Measurements from ENCODE around the gene ZNF335. TPM values are rescaled to one million over a fixed set of nuclear protein-coding genes. Genes with fewer than 3 reads are reported as not detected.
A peak's percentile ranks its signal among the peaks of the same experiment; 100 is the strongest.
"Not testable (repeated sequence)": the region's sequence is repeated elsewhere in the genome, so short reads cannot be mapped to it uniquely, and the experiment has no call there.

The ZNF335 gene
- total RNA-seq, 2 experiments from 2014 or later, result 28.0 to 29.0 TPM

DNA sequence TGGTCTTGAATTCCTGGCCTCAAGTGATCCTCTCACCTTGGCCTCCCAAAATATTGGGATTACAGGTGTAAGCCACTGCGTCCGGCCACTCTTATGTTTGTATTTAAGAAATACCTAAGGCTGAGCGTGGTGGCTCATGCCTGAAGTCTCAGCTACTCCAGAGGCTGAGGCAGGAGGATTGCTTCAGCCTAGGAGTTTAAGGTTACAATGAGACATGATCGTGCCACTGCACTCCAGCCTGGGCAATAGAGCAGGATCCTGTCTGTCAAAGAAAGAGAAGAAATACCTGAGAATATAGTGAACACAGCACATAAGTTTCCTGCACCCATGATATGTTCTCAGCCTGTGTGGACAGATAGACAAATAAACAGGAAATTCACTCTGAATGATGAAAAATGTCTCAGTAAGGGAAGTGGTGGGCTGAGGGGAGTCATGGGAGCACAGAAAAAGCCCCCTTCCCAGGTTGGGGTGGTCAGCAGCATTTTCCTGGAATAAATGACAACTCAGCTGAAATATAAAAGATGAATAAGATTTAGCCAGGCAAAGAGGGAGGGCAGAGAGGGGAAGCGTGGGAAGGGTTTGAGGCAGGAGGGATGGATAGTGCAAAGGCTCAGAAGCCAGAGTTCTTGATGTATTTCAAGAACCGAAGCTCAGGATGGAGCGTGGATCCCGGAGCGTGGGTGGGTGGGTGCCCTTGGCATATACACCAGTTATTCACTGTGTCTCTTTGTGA, 22.9 kb upstream of the ZNF335 start:
- Mint-ChIP-seq H3K4me3 (no peak overlapping the region), H3K36me3 (no peaks in the 10 kb centered on the region), H3K9me3 (no peaks in the 10 kb centered on the region), H3K4me1 (peaks cover 34% of the 10 kb centered on the region), H3K27me3 (peaks cover 16% of the 10 kb centered on the region), H3K27ac (no peak overlapping the region)
- DNase-seq, result no peak

DNA sequence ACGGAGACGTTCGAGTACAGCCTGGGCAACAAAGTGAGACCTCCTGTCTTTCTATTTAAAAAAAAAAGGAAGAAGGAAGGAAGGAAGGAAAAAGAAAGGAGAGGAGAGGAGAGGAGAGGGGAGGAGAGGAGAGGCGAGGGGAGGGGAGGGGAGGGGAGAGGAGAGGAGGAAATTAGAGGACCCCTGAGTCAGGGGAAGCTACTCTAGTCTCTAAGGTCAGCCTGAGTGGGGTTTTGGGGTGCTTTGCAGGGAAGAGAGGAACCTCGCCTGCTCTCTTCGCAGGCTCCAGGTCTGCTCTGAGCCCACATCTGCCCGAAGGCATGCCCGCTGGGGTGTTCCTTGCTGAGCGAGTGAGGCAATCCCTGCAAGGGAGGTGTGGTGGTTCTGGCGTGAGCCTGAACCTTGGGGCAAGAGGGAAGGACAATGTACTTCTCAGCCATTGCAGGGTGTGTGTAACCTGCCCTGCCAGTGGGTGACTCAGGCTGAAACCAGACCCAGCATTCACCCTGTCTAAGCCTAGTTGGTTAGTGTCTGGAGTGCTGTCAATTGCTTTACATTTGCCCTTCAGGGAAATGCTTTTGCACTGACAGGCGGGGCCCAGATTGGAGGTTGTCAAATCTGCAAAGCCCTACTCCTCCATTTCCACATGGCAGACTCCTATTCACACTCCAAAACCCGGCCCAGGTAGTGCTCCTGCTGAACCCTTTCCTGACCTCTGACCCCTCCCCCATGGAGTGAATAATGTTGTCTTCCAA, 21.4 kb upstream of the ZNF335 start:
- no peak overlapping the region for H3K4me3 Mint-ChIP-seq
- peak overlapping the region; percentile 2 for H3K27ac Mint-ChIP-seq
- H3K4me1 Mint-ChIP-seq, result peaks cover 21% of the 10 kb centered on the region
- H3K27me3 Mint-ChIP-seq, result peaks cover 22% of the 10 kb centered on the region
- H3K9me3 Mint-ChIP-seq, result no peaks in the 10 kb centered on the region
- DNase-seq, result no peak
- no peaks in the 10 kb centered on the region for H3K36me3 Mint-ChIP-seq

DNA sequence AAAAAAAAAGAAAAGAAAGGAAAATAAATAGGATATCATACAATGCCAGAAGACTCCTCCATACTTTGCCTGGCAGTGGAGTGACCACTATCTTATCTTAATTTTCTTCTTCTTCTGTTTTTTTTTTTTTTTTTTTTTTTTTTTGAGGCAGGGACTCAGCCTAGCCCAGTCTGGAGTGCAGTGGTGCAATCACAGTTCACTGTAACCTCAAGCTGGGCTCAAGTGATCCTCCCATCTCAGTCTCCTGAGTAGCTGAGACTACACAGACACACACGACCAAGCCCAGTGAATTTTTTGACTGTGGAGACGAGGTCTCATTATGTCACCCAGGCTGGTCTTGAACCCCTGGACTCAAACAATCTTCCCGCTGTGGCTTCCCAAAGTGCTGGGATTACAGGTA, 19.6 kb upstream of the ZNF335 start:
- peaks cover 28% of the 10 kb centered on the region for H3K27me3 Mint-ChIP-seq
- no peak overlapping the region for H3K4me3 Mint-ChIP-seq
- no peaks in the 10 kb centered on the region for H3K9me3 Mint-ChIP-seq
- H3K36me3 Mint-ChIP-seq, result no peaks in the 10 kb centered on the region
- H3K27ac Mint-ChIP-seq, result no peak overlapping the region
- peaks cover 5% of the 10 kb centered on the region for H3K4me1 Mint-ChIP-seq
- no peak for DNase-seq

- not testable (repeated sequence) for H3K4me1 Mint-ChIP-seq, DNase-seq, H3K27ac Mint-ChIP-seq, H3K36me3 Mint-ChIP-seq, H3K4me3 Mint-ChIP-seq, H3K9me3 Mint-ChIP-seq
- H3K27me3 Mint-ChIP-seq, result peaks cover 31% of the 10 kb centered on the region
Observed at GRCh38 chr20:45988830-45989229, 16.8 kb upstream of the ZNF335 start.

DNA sequence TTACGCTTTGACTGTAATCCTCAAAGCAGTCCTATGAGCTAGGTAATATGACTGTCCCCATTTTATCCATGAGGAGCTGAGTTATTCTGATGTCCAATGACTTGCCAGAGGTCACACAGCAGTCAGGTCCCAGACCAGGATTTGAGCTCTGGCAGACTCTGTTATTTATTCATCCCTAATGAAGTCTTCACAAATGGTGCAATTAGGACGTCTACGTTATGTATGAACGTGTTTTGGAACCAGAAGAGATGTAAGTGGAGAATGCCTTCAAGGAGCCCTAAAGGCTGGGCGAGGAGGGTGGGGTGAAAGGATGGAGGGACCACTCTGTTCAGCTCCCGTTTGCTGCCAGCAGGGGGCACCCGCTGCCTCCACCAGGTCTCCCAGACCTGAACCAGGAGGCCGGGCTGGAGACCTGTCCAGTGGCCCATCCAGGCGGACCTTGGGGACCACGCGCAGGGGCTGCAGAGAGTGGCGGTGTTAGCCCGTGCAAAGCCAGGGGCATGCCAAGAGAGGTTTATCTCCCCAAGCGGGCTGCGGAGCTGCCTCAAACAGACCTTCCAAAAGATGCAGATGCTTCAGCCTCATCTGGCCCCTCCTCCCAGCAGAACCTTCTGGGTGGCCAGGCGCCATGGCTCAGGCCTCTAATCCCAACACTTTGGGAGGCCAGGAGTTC, 15.2 kb upstream of the ZNF335 start:
- no peak overlapping the region for H3K27ac Mint-ChIP-seq
- no peaks in the 10 kb centered on the region for H3K36me3 Mint-ChIP-seq
- peak; percentile 75 for DNase-seq
- no peak overlapping the region for H3K4me3 Mint-ChIP-seq
- no peaks in the 10 kb centered on the region for H3K9me3 Mint-ChIP-seq
- no peaks in the 10 kb centered on the region for H3K4me1 Mint-ChIP-seq
- H3K27me3 Mint-ChIP-seq, result peaks cover 31% of the 10 kb centered on the region

DNA sequence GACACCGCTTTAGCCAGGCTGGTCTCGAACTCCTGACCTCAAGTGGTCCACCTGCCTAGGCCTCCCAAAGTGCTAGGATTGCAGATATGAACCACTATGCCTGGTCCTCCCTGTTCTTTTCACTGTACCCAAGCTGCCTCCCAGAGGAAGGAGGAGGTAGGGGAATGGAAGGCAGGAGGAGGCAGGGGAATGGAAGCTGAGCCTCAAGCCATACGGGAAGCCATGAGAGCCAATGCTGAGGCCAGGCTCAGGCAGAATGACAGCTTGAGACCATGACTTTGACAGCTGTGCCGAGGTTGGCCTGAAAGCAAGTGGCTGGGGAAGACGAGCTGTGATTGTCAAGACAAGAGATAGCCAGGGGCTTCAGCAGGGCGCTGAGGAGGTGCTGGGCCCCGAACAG, 13.6 kb upstream of the ZNF335 start:
- no peak overlapping the region for H3K27ac Mint-ChIP-seq
- H3K4me1 Mint-ChIP-seq, result no peaks in the 10 kb centered on the region
- H3K4me3 Mint-ChIP-seq, result no peak overlapping the region
- DNase-seq, result no peak
- no peaks in the 10 kb centered on the region for H3K9me3 Mint-ChIP-seq
- H3K36me3 Mint-ChIP-seq, result no peaks in the 10 kb centered on the region
- peaks cover 23% of the 10 kb centered on the region for H3K27me3 Mint-ChIP-seq

GRCh38 chr20:45983279-45983743, 11.3 kb upstream of the ZNF335 start:
- no peaks in the 10 kb centered on the region for H3K36me3 Mint-ChIP-seq
- H3K4me1 Mint-ChIP-seq, result no peaks in the 10 kb centered on the region
- H3K9me3 Mint-ChIP-seq, result no peaks in the 10 kb centered on the region
- DNase-seq, result no peak
- H3K4me3 Mint-ChIP-seq, result no peak overlapping the region
- no peak overlapping the region for H3K27ac Mint-ChIP-seq
- H3K27me3 Mint-ChIP-seq, result peaks cover 13% of the 10 kb centered on the region

DNA sequence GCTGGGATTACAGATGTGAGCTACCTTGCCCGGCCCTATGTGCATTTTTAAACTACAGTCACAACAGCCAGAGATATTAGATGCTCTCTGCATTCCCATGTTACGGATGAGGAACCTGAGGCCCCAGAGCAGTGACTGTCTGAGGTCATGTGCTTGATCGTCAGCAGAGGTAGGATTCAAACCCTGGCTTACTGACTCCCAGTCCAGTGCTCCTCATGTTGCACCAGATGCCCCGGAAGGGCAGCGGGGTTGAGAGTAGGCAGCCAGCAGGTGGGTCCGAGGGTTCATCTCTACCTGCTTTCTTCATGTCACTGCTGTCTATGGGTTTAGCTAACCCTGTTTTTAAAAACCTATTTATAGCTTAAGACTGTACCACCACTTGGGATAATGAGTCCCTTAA, 9.3 kb upstream of the ZNF335 start:
- Mint-ChIP-seq H3K4me3 (no peak overlapping the region), H3K27me3 (peaks cover 3% of the 10 kb centered on the region), H3K9me3 (no peaks in the 10 kb centered on the region), H3K27ac (no peak overlapping the region), H3K36me3 (no peaks in the 10 kb centered on the region), H3K4me1 (no peaks in the 10 kb centered on the region)
- no peak for DNase-seq

DNA sequence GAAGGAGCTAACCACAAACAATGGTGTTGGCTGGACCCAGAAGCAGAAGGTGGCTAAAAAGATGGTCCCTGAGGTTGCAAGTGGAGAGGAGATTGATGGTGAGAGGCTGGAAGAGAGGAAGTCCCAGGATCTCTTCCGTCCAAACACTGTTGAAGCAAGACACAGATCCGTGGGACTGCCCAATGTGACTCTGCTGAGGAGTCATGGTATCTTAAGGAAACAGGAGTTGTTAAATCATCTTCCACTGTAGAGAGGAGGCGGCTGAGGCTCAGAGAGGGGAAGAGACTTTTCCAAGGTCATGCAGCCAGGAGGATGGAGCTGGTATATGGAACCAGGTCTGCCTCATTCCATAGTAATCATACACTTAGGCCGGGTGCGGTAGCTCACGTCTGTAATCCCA, 4.1 kb upstream of the ZNF335 start:
- H3K4me1 Mint-ChIP-seq, result peaks cover 5% of the 10 kb centered on the region
- no peak overlapping the region for H3K27ac Mint-ChIP-seq
- no peak overlapping the region for H3K4me3 Mint-ChIP-seq
- H3K27me3 Mint-ChIP-seq, result no peaks in the 10 kb centered on the region
- H3K9me3 Mint-ChIP-seq, result no peaks in the 10 kb centered on the region
- peaks cover 6% of the 10 kb centered on the region for H3K36me3 Mint-ChIP-seq
- no peak for DNase-seq

DNA sequence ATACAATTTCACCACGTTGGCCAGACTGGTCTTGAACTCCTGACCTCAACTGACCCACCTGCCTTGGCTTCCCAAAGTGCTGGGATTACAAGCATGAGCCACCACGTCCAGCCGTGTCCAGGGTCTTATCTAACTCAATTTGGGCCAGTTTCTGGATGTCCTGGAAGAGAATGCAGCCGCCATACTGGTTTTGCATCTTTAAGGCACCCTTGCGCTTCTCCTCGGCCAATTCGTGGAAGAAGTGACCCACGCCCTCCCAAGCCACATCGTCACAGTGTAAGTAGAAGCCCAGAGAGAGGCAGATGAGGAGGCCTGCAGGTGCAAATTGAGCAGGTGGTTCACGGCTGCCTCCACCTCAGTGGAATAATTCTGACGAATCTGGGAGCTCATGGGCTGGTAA, 3.7 kb upstream of the ZNF335 start:
- Mint-ChIP-seq H3K27me3 (no peaks in the 10 kb centered on the region), H3K9me3 (no peaks in the 10 kb centered on the region), H3K36me3 (peaks cover 7% of the 10 kb centered on the region), H3K27ac (no peak overlapping the region), H3K4me3 (no peak overlapping the region), H3K4me1 (peaks cover 5% of the 10 kb centered on the region)
- DNase-seq, result no peak

GRCh38 chr20:45974896-45975565, 3.0 kb upstream of the ZNF335 start:
- Mint-ChIP-seq H3K27ac (no peak overlapping the region), H3K4me1 (peaks cover 10% of the 10 kb centered on the region), H3K4me3 (no peak overlapping the region)

GRCh38 chr20:45972500-45973183, 639 bp upstream of the ZNF335 start:
- H3K27me3 Mint-ChIP-seq, result no peaks in the 10 kb centered on the region
- peaks cover 12% of the 10 kb centered on the region for H3K4me1 Mint-ChIP-seq
- peak overlapping the region; percentile 88 for H3K4me3 Mint-ChIP-seq
- no peaks in the 10 kb centered on the region for H3K9me3 Mint-ChIP-seq
- DNase-seq, result peak; percentile 96
- H3K36me3 Mint-ChIP-seq, result peaks cover 7% of the 10 kb centered on the region
- peak overlapping the region; percentile 99 for H3K27ac Mint-ChIP-seq

More at GRCh38 chr20:45974896-45975565, 3.0 kb upstream of the ZNF335 start:
- H3K36me3 Mint-ChIP-seq, result peaks cover 7% of the 10 kb centered on the region
- no peaks in the 10 kb centered on the region for H3K27me3 Mint-ChIP-seq
- no peaks in the 10 kb centered on the region for H3K9me3 Mint-ChIP-seq
- DNase-seq, result no peak

- Mint-ChIP-seq H3K36me3 (peaks cover 7% of the 10 kb centered on the region), H3K9me3 (no peaks in the 10 kb centered on the region), H3K4me1 (peaks cover 12% of the 10 kb centered on the region), H3K4me3 (peak overlapping the region; percentile 88), H3K27ac (peak overlapping the region; percentile 99), H3K27me3 (no peaks in the 10 kb centered on the region)
- DNase-seq, result no peak
Observed at GRCh38 chr20:45971425-45971674, 653 bp downstream of the ZNF335 start.

GRCh38 chr20:45970646-45971424, 1.2 kb downstream of the ZNF335 start:
- H3K4me3 Mint-ChIP-seq, result peak overlapping the region; percentile 88
- H3K4me1 Mint-ChIP-seq, result peaks cover 12% of the 10 kb centered on the region
- H3K36me3 Mint-ChIP-seq, result peaks cover 7% of the 10 kb centered on the region
- H3K27me3 Mint-ChIP-seq, result no peaks in the 10 kb centered on the region
- DNase-seq, result peak; percentile 33
- H3K27ac Mint-ChIP-seq, result peak overlapping the region; percentile 99
- no peaks in the 10 kb centered on the region for H3K9me3 Mint-ChIP-seq
